Measurements from ENCODE around the gene C5. TPM values are rescaled to one million over a fixed set of nuclear protein-coding genes. Genes with fewer than 3 reads are reported as not detected.

Gene C5
- total RNA-seq, 1 experiment from 2014 or later: 4.2 TPM

- H3K4me3 Mint-ChIP-seq (ENCODE audit: unreplicated experiment): no peak within 1 kb of the TSS
- H3K36me3 Mint-ChIP-seq (ENCODE audit: insufficient read depth, unreplicated experiment): no peaks in the 10 kb centered on the region
- H3K4me1 Mint-ChIP-seq (ENCODE audit: insufficient read depth, unreplicated experiment): peaks cover 11% of the 10 kb centered on the region
- H3K27me3 Mint-ChIP-seq (ENCODE audit: insufficient read depth, unreplicated experiment): no peaks in the 10 kb centered on the region
- DNase-seq (ENCODE audit: unreplicated experiment): no peak
- BruUV-seq (replicated peaks): no TSS peak
- peak within 1 kb of the TSS; percentile 12 for H3K27ac Mint-ChIP-seq (ENCODE audit: low read depth, unreplicated experiment)
- POLR2A ChIA-PET: no interaction called here
- TF ChIP-seq CTCF (IDR thresholded peaks at IDR 0.05; ENCODE audit: unreplicated experiment): no peak
- intact Hi-C loops (cut with micrococcal nuclease): no loop called here
- H3K9me3 Mint-ChIP-seq (ENCODE audit: unreplicated experiment): no peaks in the 10 kb centered on the region
- CTCF ChIA-PET: interaction anchor here (0.6 to 2.9 kb wide), 2 partner anchors 10 to 126 kb away, joined by 3 to 12 read pairs; no protein-coding TSS in a partner anchor
Measured at GRCh38 chr9:120926397-120926928, 123.6 kb downstream of the C5 start, which contains the start of gene TRAF1. Gene TRAF1, minus strand, starts transcription at chr9:120926796. Its CDS starts 721 bp downstream, at chr9:120926075.

DNA sequence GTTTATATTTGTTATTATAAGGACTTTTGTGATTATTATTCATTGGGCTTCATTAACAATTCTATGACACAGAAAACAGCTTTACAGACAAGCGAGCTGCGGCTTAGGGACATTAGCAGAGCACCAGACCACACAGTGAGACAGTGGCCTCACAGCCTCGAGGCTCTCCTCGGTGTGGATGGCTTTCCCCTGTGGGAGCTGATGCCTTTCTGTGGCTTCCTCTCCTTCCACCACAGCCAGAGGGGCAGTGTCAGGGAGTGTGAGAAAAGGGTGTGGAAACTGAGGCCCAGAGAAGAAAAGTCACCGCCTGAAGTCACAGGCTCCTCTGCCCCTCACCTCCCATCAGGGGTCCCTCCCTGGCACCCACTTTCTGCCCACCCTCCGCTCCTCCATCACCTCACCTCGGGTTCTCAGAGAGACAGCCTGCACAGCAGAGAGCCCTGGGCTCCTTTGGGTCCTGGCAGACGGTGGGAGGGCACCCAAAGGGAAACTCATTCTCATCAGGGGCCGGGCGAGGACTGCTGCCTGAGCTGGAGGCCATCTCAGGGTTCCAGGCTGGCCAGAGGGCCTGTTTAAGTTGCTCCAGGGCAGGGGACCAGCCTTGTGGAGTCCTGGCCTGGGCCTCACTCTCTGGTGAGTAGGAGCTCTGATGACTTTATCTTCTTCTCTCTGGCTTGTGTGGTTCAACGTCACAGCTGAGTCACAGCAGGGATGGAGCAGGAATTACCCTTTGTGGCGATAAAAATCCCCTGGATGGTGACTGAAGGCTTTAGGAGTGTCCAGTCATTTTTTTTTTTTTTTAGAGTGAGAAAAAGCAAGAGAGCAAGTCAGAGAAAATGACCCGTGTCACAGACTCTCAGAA is 124.3 kb downstream of the C5 start:
- TF ChIP-seq CTCF (IDR thresholded peaks at IDR 0.05; ENCODE audit: unreplicated experiment): no peak
- peaks cover 5% of the 10 kb centered on the region for H3K4me1 Mint-ChIP-seq (ENCODE audit: insufficient read depth, unreplicated experiment)
- POLR2A ChIA-PET: interaction anchor here (1.0 to 1.2 kb wide), 3 partner anchors 9 to 14 kb away, joined by 3 to 7 read pairs (median 4); no protein-coding TSS in a partner anchor
- no peak overlapping the region for H3K4me3 Mint-ChIP-seq (ENCODE audit: unreplicated experiment)
- H3K36me3 Mint-ChIP-seq (ENCODE audit: insufficient read depth, unreplicated experiment): no peaks in the 10 kb centered on the region
- peak; percentile 44 for DNase-seq (ENCODE audit: unreplicated experiment)
- CTCF ChIA-PET: interaction anchor here (2.9 kb wide), 1 partner anchor 9 kb away, joined by 12 read pairs; no protein-coding TSS in a partner anchor
- no peaks in the 10 kb centered on the region for H3K9me3 Mint-ChIP-seq (ENCODE audit: unreplicated experiment)
- no peak overlapping the region for H3K27ac Mint-ChIP-seq (ENCODE audit: low read depth, unreplicated experiment)
- BruUV-seq (replicated peaks): no TSS peak
- no peaks in the 10 kb centered on the region for H3K27me3 Mint-ChIP-seq (ENCODE audit: insufficient read depth, unreplicated experiment)
- intact Hi-C loops (cut with micrococcal nuclease): no loop called here

DNA sequence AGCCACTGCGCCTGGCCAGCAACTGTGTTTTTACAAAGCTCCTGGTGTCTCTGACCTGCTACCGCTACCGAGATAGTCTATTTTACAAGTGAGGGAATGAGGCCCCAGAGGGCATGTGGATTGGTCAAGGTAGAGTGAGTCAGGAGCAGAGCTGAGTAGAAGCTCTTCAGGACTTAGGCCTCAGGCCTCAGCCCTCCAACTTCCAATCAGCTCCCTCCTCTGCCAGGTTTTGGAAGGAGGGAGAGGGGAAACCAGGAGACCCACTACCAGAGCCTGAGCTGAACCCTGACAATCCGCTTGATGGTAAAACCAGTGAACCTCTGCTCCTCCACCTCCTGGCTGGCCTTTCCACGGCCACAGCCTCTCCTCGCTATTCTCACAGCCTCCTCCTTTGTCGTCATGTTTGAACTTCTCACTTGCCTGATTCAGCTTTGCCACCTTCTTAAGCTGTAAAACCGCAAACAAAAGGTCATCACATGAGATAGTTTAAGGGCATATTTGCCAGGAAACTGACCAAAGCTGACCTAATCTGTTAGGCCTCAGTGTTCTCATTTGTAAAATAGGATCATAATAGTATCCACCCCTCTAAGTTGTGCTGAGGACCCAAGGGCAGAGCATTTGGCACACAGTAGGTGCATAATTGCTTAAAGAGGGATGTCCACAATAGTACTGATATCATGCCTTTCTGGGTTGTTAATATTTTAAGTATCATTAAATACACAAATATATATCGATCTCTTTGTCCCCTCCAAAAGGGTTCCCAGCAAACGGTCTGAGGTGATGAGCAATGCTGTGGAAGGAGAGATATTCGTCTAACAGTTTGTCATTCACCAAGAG is 125.2 kb downstream of the C5 start:
- ChIA-PET CTCF (interaction anchor here (0.8 to 2.9 kb wide), 3 partner anchors 8 to 12 kb away, joined by 3 to 12 read pairs (median 3); no protein-coding TSS in a partner anchor), POLR2A (interaction anchor here (0.8 to 1.8 kb wide), 6 partner anchors 8 to 14 kb away, joined by 3 to 7 read pairs (median 4); no protein-coding TSS in a partner anchor)
- intact Hi-C loops (cut with micrococcal nuclease): no loop called here
- no peaks in the 10 kb centered on the region for H3K9me3 Mint-ChIP-seq (ENCODE audit: unreplicated experiment)
- H3K4me1 Mint-ChIP-seq (ENCODE audit: insufficient read depth, unreplicated experiment): peaks cover 11% of the 10 kb centered on the region
- H3K27ac Mint-ChIP-seq (ENCODE audit: low read depth, unreplicated experiment): no peak overlapping the region
- DNase-seq (ENCODE audit: unreplicated experiment): no peak
- BruUV-seq (replicated peaks): no TSS peak
- no peak overlapping the region for H3K4me3 Mint-ChIP-seq (ENCODE audit: unreplicated experiment)
- TF ChIP-seq CTCF (IDR thresholded peaks at IDR 0.05; ENCODE audit: unreplicated experiment): no peak
- H3K36me3 Mint-ChIP-seq (ENCODE audit: insufficient read depth, unreplicated experiment): no peaks in the 10 kb centered on the region
- no peaks in the 10 kb centered on the region for H3K27me3 Mint-ChIP-seq (ENCODE audit: insufficient read depth, unreplicated experiment)
